K562 (cell line): ENCODE results near the gene PLXNA3. TPM values are rescaled to one million over a fixed set of nuclear protein-coding genes. Genes with fewer than 3 reads are reported as not detected.

Source experiments
- BCOR ChIP-seq: fragments of 450-650 bp; IDR thresholded peaks from 2 replicates; pipeline ENCODE4 v1.6.1; 2016
- ERF ChIP-seq: fragments of 450-650 bp; formaldehyde crosslinking; IDR thresholded peaks from 2 replicates; pipeline ENCODE4 v1.4.0; 2020; ENCODE audit warnings: mild to moderate bottlenecking, mixed read lengths
- GABPA ChIP-seq: fragments of 200-800 bp; sonication (Bioruptor generic); conservative IDR thresholded peaks from 2 replicates; pipeline ENCODE4 v1.6.1; 2016; ENCODE audit warnings: low read depth, missing genetic modification characterization, missing compliant biosample characterization
- NR2C2 ChIP-seq, 2 experiments: fragments of 200-800 bp in 1 of 2; sonication (Bioruptor generic) in 1 of 2; sonication (generic) in 1 of 2; formaldehyde crosslinking in 1 of 2; IDR thresholded peaks; 2 replicates each; pipeline versions ENCODE4 v1.6.1 to v1.8.0; 2016 to 2022; ENCODE audit warnings: mild to moderate bottlenecking in 1 of 2, missing compliant biosample characterization in 1 of 2, missing genetic modification characterization in 1 of 2, missing genetic modification reagents in 1 of 2
- PHF8 ChIP-seq: fragments of 200-600 bp; sonication (generic); IDR thresholded peaks from 2 replicates; pipeline ENCODE4 v1.6.1; 2012; ENCODE audit warnings: mixed run types, mild to moderate bottlenecking, inconsistent platforms, low read length, moderate library complexity, borderline replicate concordance
- POLR2AphosphoS5 ChIP-seq: IDR thresholded peaks from 2 replicates; pipeline ENCODE4 v1.6.1; 2011; ENCODE audit warnings: mild to moderate bottlenecking, low read depth, low read length, moderate library complexity; ENCODE audit not compliant: control insufficient read depth, insufficient read depth
- SMAD4 ChIP-seq: fragments of 250-450 bp; sonication (Bioruptor Pico); conservative IDR thresholded peaks from 2 replicates; pipeline ENCODE4 v1.8.0; 2021; ENCODE audit warnings: inconsistent platforms, mild to moderate bottlenecking, moderate library complexity
- ZNF766 ChIP-seq: fragments of 200-800 bp; sonication (Bioruptor generic); conservative IDR thresholded peaks from 2 replicates; pipeline ENCODE4 v1.6.1; 2016; ENCODE audit warnings: missing genetic modification characterization, missing compliant biosample characterization
- polyA plus RNA-seq, 8 experiments: library from polyadenylated mRNA; depleted of rRNA in 4 of 8; stranded (reverse) in 5 of 8; unstranded in 3 of 8; fragments of >200 nt; fragmentation: Nextera tagmentation in 2 of 8; fragmentation: Illumina TruSeq in 1 of 8; extraction: Ambion mirVana in 2 of 8; extraction: Trizol in 1 of 8; gene quantifications; 2 replicates each; pipeline versions ENCODE4 v1.2.1 to v1.2.3, GENCODE V29; 2011 to 2014; ENCODE audit warnings: inconsistent platforms in 1 of 8, missing spikeins in 1 of 8
- total RNA-seq, 7 experiments: library from RNA; depleted of rRNA in 6 of 7; stranded (reverse); fragments of >200 nt in 6 of 7; fragmentation: Illumina TruSeq in 2 of 7; extraction: Trizol in 2 of 7; gene quantifications; 2 replicates each; pipeline versions ENCODE4 v1.2.1 to v1.2.3, GENCODE V29; 2011 to 2021; ENCODE audit warnings: low replicate concordance in 1 of 7
- TF ChIP-seq, protein P1 (sequence below), 2 experiments: fragments of 450-650 bp in 1 of 2; sonication (generic) in 1 of 2; formaldehyde crosslinking in 1 of 2; IDR thresholded peaks; 2 replicates each; pipeline versions ENCODE4 v1.7.1 to v1.9.0; 2016 to 2022; ENCODE audit warnings: inconsistent platforms in 1 of 2, mild to moderate bottlenecking in 1 of 2, missing genetic modification reagents in 1 of 2
- TF ChIP-seq, protein P2 (sequence below): fragments of 200-800 bp; sonication (Bioruptor generic); IDR thresholded peaks from 2 replicates; pipeline ENCODE4 v1.6.1; 2017; ENCODE audit warnings: missing genetic modification characterization, missing compliant biosample characterization
- TF ChIP-seq, protein P3 (sequence below): sonication (generic); formaldehyde crosslinking; IDR thresholded peaks from 2 replicates; pipeline ENCODE4 v1.4.0; 2020; ENCODE audit warnings: mild to moderate bottlenecking, missing genetic modification reagents

PLXNA3 gene
- total and polyA plus RNA-seq, 9 of the 15 experiments (the other 6 are each of a cell fraction or from before 2014, with no cell fraction given): 0.32 to 47.8 (median 7.5) TPM

DNA sequence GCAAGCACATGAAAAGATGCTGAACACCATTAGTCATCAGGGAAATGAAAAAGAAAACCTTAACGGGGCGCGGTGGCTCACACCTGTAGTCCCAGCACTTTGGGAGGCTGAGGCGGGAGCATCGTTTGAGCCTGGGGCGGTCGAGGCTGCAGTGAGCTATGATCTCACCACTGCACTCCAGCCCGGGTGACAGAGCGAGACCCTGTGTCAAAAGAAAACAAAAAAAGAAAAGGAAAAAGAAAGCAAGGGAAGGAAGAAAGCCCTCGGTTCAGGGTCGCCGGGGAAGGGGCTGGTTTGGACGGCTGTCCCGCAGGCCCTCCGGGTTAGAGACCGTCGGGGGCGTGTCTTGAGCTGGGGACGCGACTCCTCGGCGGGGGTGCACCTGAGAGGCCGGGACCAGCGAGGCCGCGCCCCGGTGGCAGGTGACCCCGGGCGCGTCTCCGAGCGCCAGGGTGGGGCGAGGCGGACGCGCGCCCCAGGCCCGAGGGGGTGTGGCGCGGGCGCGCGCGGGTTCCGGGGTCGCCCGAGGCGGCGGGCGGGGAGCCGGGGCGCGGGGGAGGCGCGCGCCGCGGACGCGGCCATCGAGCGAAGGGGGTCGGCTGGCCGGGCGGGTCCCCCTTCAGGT is 478 bp upstream of the PLXNA3 start (continued):
- TF ChIP-seq NR2C2 (CRISPR knock-in tag; IDR thresholded peaks at IDR 0.05) (no peak), NR2C2 (tag; IDR thresholded peaks at IDR 0.05) (peak; percentile 64), ERF (no peak), POLR2AphosphoS5 (no peak), PHF8 (0 out of 2 replicates have a peak, but pooled peaks have one; percentile 2), SMAD4 (CRISPR knock-in tag) (0 out of 2 replicates have a peak, but pooled peaks have one; percentile 87), GABPA (0 out of 2 replicates have a peak, but pooled peaks have one; percentile 20), BCOR (0 out of 2 replicates have a peak, but pooled peaks have one; percentile 10), ZNF766 (CRISPR knock-in tag) (peak; percentile 70)
- TF ChIP-seq, protein P1, sequence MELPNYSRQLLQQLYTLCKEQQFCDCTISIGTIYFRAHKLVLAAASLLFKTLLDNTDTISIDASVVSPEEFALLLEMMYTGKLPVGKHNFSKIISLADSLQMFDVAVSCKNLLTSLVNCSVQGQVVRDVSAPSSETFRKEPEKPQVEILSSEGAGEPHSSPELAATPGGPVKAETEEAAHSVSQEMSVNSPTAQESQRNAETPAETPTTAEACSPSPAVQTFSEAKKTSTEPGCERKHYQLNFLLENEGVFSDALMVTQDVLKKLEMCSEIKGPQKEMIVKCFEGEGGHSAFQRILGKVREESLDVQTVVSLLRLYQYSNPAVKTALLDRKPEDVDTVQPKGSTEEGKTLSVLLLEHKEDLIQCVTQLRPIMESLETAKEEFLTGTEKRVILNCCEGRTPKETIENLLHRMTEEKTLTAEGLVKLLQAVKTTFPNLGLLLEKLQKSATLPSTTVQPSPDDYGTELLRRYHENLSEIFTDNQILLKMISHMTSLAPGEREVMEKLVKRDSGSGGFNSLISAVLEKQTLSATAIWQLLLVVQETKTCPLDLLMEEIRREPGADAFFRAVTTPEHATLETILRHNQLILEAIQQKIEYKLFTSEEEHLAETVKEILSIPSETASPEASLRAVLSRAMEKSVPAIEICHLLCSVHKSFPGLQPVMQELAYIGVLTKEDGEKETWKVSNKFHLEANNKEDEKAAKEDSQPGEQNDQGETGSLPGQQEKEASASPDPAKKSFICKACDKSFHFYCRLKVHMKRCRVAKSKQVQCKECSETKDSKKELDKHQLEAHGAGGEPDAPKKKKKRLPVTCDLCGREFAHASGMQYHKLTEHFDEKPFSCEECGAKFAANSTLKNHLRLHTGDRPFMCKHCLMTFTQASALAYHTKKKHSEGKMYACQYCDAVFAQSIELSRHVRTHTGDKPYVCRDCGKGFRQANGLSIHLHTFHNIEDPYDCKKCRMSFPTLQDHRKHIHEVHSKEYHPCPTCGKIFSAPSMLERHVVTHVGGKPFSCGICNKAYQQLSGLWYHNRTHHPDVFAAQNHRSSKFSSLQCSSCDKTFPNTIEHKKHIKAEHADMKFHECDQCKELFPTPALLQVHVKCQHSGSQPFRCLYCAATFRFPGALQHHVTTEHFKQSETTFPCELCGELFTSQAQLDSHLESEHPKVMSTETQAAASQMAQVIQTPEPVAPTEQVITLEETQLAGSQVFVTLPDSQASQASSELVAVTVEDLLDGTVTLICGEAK (IDR thresholded peaks at IDR 0.05): 0 out of 2 replicates have a peak, but pooled peaks have one; percentile 25
- TF ChIP-seq, protein P1 (CRISPR knock-in tag; IDR thresholded peaks at IDR 0.05): no peak
- TF ChIP-seq, protein P2, sequence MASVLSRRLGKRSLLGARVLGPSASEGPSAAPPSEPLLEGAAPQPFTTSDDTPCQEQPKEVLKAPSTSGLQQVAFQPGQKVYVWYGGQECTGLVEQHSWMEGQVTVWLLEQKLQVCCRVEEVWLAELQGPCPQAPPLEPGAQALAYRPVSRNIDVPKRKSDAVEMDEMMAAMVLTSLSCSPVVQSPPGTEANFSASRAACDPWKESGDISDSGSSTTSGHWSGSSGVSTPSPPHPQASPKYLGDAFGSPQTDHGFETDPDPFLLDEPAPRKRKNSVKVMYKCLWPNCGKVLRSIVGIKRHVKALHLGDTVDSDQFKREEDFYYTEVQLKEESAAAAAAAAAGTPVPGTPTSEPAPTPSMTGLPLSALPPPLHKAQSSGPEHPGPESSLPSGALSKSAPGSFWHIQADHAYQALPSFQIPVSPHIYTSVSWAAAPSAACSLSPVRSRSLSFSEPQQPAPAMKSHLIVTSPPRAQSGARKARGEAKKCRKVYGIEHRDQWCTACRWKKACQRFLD: no peak
- TF ChIP-seq, protein P3, sequence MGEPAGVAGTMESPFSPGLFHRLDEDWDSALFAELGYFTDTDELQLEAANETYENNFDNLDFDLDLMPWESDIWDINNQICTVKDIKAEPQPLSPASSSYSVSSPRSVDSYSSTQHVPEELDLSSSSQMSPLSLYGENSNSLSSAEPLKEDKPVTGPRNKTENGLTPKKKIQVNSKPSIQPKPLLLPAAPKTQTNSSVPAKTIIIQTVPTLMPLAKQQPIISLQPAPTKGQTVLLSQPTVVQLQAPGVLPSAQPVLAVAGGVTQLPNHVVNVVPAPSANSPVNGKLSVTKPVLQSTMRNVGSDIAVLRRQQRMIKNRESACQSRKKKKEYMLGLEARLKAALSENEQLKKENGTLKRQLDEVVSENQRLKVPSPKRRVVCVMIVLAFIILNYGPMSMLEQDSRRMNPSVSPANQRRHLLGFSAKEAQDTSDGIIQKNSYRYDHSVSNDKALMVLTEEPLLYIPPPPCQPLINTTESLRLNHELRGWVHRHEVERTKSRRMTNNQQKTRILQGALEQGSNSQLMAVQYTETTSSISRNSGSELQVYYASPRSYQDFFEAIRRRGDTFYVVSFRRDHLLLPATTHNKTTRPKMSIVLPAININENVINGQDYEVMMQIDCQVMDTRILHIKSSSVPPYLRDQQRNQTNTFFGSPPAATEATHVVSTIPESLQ (CRISPR knock-in tag): no peak
